Measurements from ENCODE around the gene MRI1. TPM values are rescaled to one million over a fixed set of nuclear protein-coding genes. Genes with fewer than 3 reads are reported as not detected.

Gene MRI1
- total and polyA plus RNA-seq, 2 of the 4 experiments (the other 2 are of a cell fraction) = 26.7 to 37.6 TPM

- ChIA-PET POLR2A (ENCODE audit: unreplicated experiment) (interaction anchor here (0.7 to 1.2 kb wide), 3 partner anchors 43 to 150 kb away, joined by 5 to 14 read pairs (median 8); no protein-coding TSS in a partner anchor), CTCF (interaction anchor here (0.7 to 1.3 kb wide), 2 partner anchors 68 to 146 kb away, joined by 3 to 4 read pairs; no protein-coding TSS in a partner anchor)
- in situ Hi-C loops (cut with MboI; ENCODE audit: low sequenced_read_pairs) (no loop called here), intact Hi-C loops (cut with micrococcal nuclease) (no loop called here), dilution Hi-C loops (cut with HindIII; ENCODE audit: low sequenced_read_pairs, unreplicated experiment) (no loop called here)
- Histone ChIP-seq H3K79me1 (ENCODE audit: low read depth in 1 of 2, low read length in 2 of 2) (peaks cover 10 to 40% of the 10 kb centered on the region in 2 experiments), H3K27ac (ENCODE audit: insufficient read depth, low read length) (peak overlapping the region; percentile 95), H3K9me3 (ENCODE audit: control insufficient read depth, insufficient read depth, low read length) (no peaks in the 10 kb centered on the region), H4K8ac (ENCODE audit: low read depth in 2 of 2, low read length in 2 of 2) (peak overlapping the region; percentile 80 to 85), H3K9ac (ENCODE audit: low read depth, low read length) (peak overlapping the region; percentile 89), H2AK9ac (replicated peaks; ENCODE audit: low read depth, low read length, poor library complexity) (peak overlapping the region; percentile 99), H3K4ac (ENCODE audit: low read depth, low read length) (peak overlapping the region; percentile 92), H4K91ac (ENCODE audit: insufficient read depth, low read depth, low read length) (peak overlapping the region; percentile 97), H3K56ac (ENCODE audit: extremely low read depth, insufficient read depth, low read length) (peak overlapping the region; percentile 93), H3K27me3 (ENCODE audit: control insufficient read depth, insufficient read depth, low read length) (no peaks in the 10 kb centered on the region), H2AK5ac (ENCODE audit: low read depth, low read length) (peak overlapping the region; percentile 94), H3K23ac (ENCODE audit: low read depth, low read length) (peak overlapping the region; percentile 90), H3K36me3 (ENCODE audit: control insufficient read depth, insufficient read depth, low read length) (no peaks in the 10 kb centered on the region; the same call in 1 of the 2 replicates), H3K18ac (ENCODE audit: low read depth, low read length) (peak overlapping the region; percentile 78), H4K20me1 (ENCODE audit: insufficient read depth, low read length) (peaks cover 4% of the 10 kb centered on the region; the same call in 1 of the 2 replicates), H4K5ac (ENCODE audit: low read depth, low read length) (peak overlapping the region; percentile 62), H2BK20ac (ENCODE audit: low read depth, low read length) (0 out of 2 replicates have a peak overlapping the region, but pooled peaks have one; percentile 28), H2BK120ac (ENCODE audit: low read depth, low read length) (peak overlapping the region; percentile 92), H3K14ac (replicated peaks; ENCODE audit: low read depth, low read length) (peak overlapping the region; percentile 87), H3K4me1 (ENCODE audit: control insufficient read depth, insufficient read depth, low read length) (peaks cover 7% of the 10 kb centered on the region), H2AFZ (replicated peaks; ENCODE audit: low read length, poor library complexity) (peak overlapping the region; percentile 84), H2BK15ac (ENCODE audit: low read depth, low read length) (peak overlapping the region; percentile 76; the same call in 1 of the 3 replicates), H3K4me3 (ENCODE audit: insufficient read depth, low read depth, low read length) (peak overlapping the region; percentile 56), H3K9me1 (ENCODE audit: insufficient read depth, low read length) (peaks cover 9% of the 10 kb centered on the region), H2BK5ac (ENCODE audit: low read depth, low read length, poor library complexity, severe bottlenecking) (peak overlapping the region; percentile 95), H3K4me2 (ENCODE audit: low read depth, low read length) (peak overlapping the region; percentile 64)
- WGBS, 2 experiments (ENCODE audit: extremely low coverage in 2 of 2, insufficient read length in 1 of 2) = 0% methylated on average over 5 of the region's 8 CpGs; no CpG with 5 or more reads in 1 of the 2 experiments
- peak; percentile 1 for ATAC-seq (ENCODE audit: low read depth)
- TSS peak; percentile 95 for BruUV-seq (replicated peaks)
- DNase-seq = peak; percentile 96
- TF ChIP-seq ELK1 (IDR thresholded peaks at IDR 0.05; ENCODE audit: borderline replicate concordance, low read depth, low read length) = no peak
- peak; percentile 28; the same call in 1 of the 2 replicates for TF ChIP-seq NFE2L2 (IDR thresholded peaks at IDR 0.05; ENCODE audit: low read depth, low read length)
- TF ChIP-seq FOS (IDR thresholded peaks at IDR 0.05; ENCODE audit: low read depth, low read length) = peak; percentile 44; the same call in 1 of the 2 replicates
- peak; percentile 42 for TF ChIP-seq MAFK (IDR thresholded peaks at IDR 0.05; ENCODE audit: low read depth, low read length)
These were observed 30.1 kb downstream of the MRI1 start for GRCh38 chr19:13794398-13794756.

All from IMR-90 (cell line).